ENCODE results near the gene SPIRE1.

GRCh38 chr18:12428923-12429322 lies 229.0 kb downstream of the SPIRE1 start:
- TF ChIP-seq CTCF (IDR thresholded peaks at IDR 0.05; ENCODE audit: low read depth, low read length, missing input control) (no peak), YY1 (IDR thresholded peaks at IDR 0.05) (no peak), RAD21 (IDR thresholded peaks at IDR 0.05) (no peak)
- TF ChIP-seq, protein P1, sequence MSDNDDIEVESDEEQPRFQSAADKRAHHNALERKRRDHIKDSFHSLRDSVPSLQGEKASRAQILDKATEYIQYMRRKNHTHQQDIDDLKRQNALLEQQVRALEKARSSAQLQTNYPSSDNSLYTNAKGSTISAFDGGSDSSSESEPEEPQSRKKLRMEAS (IDR thresholded peaks at IDR 0.05): no peak
